ENCODE results near the gene RNF20.
"Not testable (repeated sequence)": the region's sequence is repeated elsewhere in the genome, so short reads cannot be mapped to it uniquely, and the experiment has no call there.

RNF20 gene

GRCh38 chr9:101536351-101536750 is 2.7 kb downstream of the RNF20 start:
- no peak for DNase-seq

DNA sequence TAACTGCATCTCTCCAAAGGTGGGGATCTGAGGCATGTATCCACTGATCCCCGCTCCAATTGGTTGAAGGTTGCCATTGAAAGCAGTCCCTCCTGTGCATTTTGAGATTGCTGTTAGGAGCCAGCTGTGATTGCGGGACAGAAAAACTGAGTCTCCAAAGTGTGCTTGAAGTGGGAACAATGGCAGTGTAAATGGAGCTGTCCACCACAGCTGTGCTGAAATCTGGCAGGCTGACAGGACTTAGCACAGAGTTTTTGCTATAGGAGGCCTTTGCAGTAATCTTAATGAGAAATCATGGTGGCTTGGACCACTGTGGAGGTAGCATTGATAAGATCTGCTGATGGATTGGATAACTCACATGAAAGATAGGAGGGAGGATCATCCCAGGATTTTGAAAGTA is 3.3 kb downstream of the RNF20 start:
- DNase-seq, result no peak

GRCh38 chr9:101540069-101540468 is 6.4 kb downstream of the RNF20 start:
- DNase-seq, result no peak

DNA sequence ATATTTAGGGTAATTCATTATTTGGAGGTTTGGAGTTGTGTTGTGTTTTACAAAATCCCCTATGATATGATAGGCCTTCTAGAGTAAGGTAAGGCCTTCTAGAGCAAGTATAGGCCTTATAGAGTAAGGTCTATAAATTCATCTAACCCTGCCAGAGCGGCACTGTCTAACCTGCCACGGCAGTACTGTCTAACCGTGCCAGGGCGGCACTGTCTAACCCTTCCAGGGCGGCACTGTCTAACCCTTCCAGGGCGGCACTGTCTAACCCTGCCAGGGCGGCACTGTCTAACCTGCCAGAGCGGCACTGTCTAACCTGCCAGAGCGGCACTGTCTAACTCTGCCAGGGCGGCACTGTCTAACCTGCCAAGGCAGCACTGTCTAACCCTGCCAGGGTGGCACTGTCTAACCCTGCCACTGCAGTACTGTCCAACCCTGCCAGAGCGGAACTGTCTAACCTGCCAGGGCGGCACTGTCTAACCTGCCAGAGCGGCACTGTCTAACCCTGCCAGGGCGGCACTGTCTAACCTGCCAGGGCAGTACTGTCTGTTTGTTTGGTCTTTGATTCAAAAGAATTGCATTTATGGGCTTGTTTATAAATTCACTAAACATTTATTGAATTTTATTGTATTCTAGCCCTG is 9.6 kb downstream of the RNF20 start:
- no peak for DNase-seq

DNA sequence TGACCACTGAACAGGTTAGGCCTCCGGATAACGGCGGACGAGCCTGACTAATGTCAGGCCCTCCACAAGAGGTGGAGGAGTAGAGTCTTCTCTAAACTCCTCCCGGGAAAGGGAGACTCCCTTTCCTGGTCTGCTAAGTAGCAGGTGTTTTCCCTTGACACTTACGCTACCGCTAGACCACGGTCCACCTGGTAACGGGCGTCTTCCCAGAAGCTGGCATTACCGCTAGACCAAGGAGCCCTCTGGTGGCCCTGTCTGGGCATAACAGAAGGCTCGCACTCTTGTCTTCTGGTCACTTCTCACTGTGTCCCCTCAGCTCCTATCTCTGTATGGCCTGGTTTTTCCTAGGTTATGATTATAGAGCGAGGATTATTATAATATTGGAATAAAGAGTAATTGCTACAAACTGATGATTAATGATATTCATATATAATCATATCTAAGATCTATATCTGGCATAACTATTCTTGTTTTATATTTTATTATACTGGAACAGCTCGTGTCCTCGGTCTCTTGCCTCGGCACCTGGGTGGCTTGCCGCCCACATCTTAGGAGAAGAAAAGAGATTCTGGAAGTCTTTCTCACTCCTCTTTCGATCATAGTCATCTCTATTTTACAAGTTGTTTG is 15.9 kb downstream of the RNF20 start:
- not testable (repeated sequence) for DNase-seq

GRCh38 chr9:101561740-101562139 is 28.1 kb downstream of the RNF20 start:
- peak; percentile 27 for DNase-seq

GRCh38 chr9:101562966-101563365 is 29.3 kb downstream of the RNF20 start:
- no peak for DNase-seq

GRCh38 chr9:101564252-101564651 is 30.6 kb downstream of the RNF20 start:
- DNase-seq, result no peak

DNA sequence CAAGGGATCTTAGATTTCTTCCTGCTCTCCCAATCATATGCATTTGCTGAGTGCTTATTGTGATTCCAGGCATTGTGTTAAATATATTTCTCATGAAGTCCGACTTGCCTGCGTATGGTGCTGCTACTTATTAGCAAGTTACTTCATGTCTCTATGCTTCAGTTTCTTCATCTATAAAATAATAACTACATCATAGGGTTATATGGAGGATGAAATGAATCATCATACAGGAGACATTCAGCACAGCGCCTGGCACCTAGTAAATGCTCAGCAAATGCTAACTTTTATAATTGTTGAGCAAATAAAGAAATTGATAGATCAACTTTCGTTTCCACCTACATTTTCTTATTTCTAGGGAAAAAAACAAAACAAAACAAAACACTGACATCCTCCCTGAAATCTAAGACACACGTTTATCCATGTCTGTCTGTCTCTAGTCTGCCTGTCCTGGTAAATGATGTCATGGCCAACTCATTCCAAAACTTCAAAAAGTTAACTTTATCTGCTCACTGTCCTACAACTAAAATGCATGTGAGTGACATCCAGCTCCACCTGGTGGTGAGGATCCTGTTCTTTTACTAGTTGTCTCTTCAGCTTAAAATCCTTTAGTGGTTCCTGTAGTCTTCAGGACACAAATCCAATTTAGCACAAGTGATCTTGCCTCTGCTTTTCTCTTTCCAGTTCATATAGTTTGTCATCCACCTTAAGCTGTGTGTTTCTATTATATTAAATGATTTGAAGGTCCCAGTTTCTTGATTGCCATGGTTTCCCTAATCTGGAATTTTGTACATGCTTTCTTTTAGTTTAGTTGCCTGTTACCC is 33.5 kb downstream of the RNF20 start:
- DNase-seq, result no peak

GRCh38 chr9:101567725-101568350 is 34.2 kb downstream of the RNF20 start:
- no peak for DNase-seq

- DNase-seq, result peak; percentile 70
Observed at GRCh38 chr9:101569741-101570501, 36.3 kb downstream of the RNF20 start.

GRCh38 chr9:101571114-101571513 is 37.5 kb downstream of the RNF20 start:
- no peak for DNase-seq

- no peak for DNase-seq
Observed at GRCh38 chr9:101572316-101572715, 38.7 kb downstream of the RNF20 start.

GRCh38 chr9:101574731-101575333 is 41.2 kb downstream of the RNF20 start:
- no peak for DNase-seq

DNA sequence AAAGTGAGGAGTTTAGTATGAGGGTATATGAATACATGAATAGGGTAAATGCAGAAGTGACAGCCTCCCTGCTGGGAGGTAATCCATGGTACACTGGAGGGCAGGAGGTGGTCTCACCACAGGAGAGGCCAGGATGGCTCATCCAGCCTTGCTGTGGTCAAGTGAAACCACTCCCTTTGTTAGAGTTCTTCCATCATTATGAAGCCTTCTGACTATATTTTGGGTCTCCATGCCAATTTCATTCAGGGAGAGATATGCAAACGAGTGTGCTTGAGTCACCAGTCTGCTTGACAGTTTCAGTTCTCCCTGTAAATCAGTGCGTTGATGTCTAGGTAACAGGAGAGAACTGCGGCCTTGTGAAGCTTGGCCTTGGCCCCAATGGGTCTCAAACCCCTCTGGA is 44.7 kb downstream of the RNF20 start:
- no peak for DNase-seq

DNA sequence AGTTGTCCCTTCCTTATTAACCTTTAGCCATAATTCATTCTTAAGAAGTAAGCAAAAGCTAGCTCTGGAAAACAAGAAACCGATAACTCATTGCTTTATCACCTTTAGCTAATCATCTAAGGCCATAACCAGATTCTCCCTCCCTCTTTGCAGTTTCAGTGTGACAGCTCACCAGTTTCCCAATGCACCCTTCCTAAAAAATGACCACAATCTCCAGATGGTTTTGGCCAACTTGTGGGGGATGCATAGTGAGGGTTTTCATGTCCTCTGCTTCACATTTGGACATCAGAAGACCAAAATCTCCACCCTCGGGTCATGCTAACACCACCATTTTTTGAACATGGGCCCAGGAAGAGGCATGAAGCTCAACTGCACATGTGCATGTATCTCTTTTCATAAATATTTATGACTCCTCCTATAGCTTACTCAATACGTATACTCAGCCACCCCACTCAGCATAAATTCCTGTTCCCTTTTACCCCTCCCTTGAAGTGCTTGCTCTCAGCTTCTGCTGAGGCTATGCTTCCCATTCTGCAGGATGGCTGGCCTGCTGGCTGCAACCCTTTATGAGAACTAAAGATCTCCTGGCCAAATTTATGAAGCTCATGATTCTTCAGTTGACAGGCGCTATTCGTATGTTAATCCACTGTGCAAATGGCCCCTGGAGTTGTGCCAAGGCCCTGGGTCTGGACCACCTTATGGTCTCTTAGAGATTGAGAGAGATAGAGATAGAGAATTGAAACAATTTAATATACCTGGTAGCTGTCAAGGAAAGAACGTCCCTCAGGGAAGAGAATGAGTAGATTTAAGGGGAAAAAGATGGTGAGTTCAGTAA is 46.3 kb downstream of the RNF20 start:
- DNase-seq, result no peak

- no peak for DNase-seq
Observed at GRCh38 chr9:101582553-101582952, 48.9 kb downstream of the RNF20 start.

- DNase-seq, result no peak
Observed at GRCh38 chr9:101585740-101586139, 52.1 kb downstream of the RNF20 start.

DNA sequence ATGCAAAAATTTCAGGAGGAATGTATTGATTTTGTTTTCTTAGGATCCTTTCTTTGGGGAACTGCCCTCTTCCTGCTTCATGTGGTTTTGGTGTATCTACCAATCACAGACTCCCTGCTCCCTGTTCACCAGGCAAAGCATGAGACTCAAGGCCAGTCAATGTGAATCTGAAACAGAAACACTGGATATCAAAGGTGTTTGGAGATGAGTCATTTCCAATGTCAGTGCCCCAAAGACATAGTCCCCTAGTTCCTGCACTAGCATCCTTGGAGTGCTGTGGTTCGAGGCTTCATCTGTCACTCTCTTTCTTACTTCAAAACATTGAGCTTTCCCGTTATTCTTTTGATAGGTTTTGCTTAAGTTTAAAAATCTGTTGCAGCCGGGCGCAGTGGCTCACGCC is 53.0 kb downstream of the RNF20 start:
- DNase-seq, result no peak

- DNase-seq, result no peak
Observed at GRCh38 chr9:101587332-101588043, 53.8 kb downstream of the RNF20 start.

DNA sequence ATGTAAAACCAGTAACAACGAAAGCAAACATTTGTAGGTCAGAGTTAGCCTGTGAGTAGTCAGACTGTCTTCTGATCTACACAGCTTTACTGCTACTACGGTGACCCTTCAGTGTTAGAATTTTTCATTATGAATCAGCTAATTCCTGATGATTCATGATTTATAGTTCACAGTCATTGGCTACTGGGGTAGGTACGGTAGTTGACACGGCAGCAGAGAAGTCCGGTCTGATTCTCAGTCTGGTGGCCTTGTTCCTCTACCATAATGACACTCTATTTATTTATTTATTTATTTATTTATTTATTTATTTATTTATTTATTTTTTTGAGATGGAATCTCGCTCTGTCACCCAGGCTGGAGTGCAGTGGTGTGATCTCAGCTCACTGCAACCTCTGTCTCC is 56.4 kb downstream of the RNF20 start:
- not testable (repeated sequence) for DNase-seq

Measured in central memory CD4-positive, alpha-beta T cell (primary cell).